K562 (cell line): ENCODE results near the gene CRABP2. TPM values are rescaled to one million over a fixed set of nuclear protein-coding genes. Genes with fewer than 3 reads are reported as not detected.

Experiments
- BRD9 ChIP-seq: fragments of 450-650 bp; IDR thresholded peaks from 2 replicates; pipeline ENCODE4 v1.6.1; 2018; ENCODE audit warnings: low read depth; ENCODE audit not compliant: partially characterized antibody
- BRF2 ChIP-seq: IDR thresholded peaks from 3 replicates; pipeline ENCODE4 v1.6.1; 2011; ENCODE audit warnings: borderline replicate concordance, mild to moderate bottlenecking; ENCODE audit not compliant: insufficient read length, insufficient read depth
- MBD2 ChIP-seq: sonication (generic); IDR thresholded peaks from 2 replicates; pipeline ENCODE4 v1.6.1; 2016; ENCODE audit warnings: low read depth, borderline replicate concordance
- MCM5 ChIP-seq: fragments of 450-650 bp; IDR thresholded peaks from 2 replicates; pipeline ENCODE4 v1.6.1; 2016; ENCODE audit warnings: low read depth
- NCOA2 ChIP-seq, 2 experiments: fragments of 450-650 bp; IDR thresholded peaks; 2 replicates each; pipeline ENCODE4 v1.6.1; 2018; ENCODE audit warnings: mild to moderate bottlenecking in 2 of 2, moderate library complexity in 1 of 2; ENCODE audit not compliant: partially characterized antibody in 2 of 2
- RBM34 ChIP-seq: fragments of 200-400 bp; formaldehyde crosslinking; IDR thresholded peaks from 2 replicates; pipeline ENCODE4 v1.6.1; 2018; ENCODE audit warnings: low read length, borderline replicate concordance; ENCODE audit not compliant: insufficient read depth
- SMAD4 ChIP-seq: fragments of 250-450 bp; sonication (Bioruptor Pico); conservative IDR thresholded peaks from 2 replicates; pipeline ENCODE4 v1.8.0; 2021; ENCODE audit warnings: inconsistent platforms, mild to moderate bottlenecking, moderate library complexity
- ZBTB34 ChIP-seq: fragments of 250-450 bp; sonication (Bioruptor Pico); IDR thresholded peaks from 2 replicates; pipeline ENCODE4 v1.8.0; 2021; ENCODE audit warnings: mild to moderate bottlenecking, moderate library complexity
- ZC3H11A ChIP-seq: IDR thresholded peaks from 2 replicates; pipeline ENCODE4 v1.6.1; 2012; ENCODE audit warnings: low read depth, low read length, improper control_type of control experiment
- ZNF232 ChIP-seq: sonication (generic); formaldehyde crosslinking; IDR thresholded peaks from 2 replicates; pipeline ENCODE4 v1.8.0; 2022; ENCODE audit warnings: mild to moderate bottlenecking, missing genetic modification reagents
- ZNF3 ChIP-seq: fragments of 250-450 bp; sonication (Bioruptor Pico); IDR thresholded peaks from 2 replicates; pipeline ENCODE4 v1.5.0; 2021; ENCODE audit warnings: mild to moderate bottlenecking, moderate library complexity
- ZNF407 ChIP-seq: fragments of 450-650 bp; IDR thresholded peaks from 2 replicates; pipeline ENCODE4 v1.6.1; 2016; ENCODE audit warnings: low read depth
- ZNF584 ChIP-seq: fragments of 200-800 bp; sonication (Bioruptor generic); IDR thresholded peaks from 2 replicates; pipeline ENCODE4 v1.6.1; 2016; ENCODE audit warnings: low read depth, mild to moderate bottlenecking, missing genetic modification characterization, missing compliant biosample characterization
- ZNF644 ChIP-seq: fragments of 200-800 bp; sonication (Bioruptor generic); IDR thresholded peaks from 2 replicates; pipeline ENCODE4 v1.6.1; 2016; ENCODE audit warnings: low read depth, missing genetic modification characterization, missing compliant biosample characterization
- polyA plus RNA-seq, 8 experiments: library from polyadenylated mRNA; depleted of rRNA in 4 of 8; stranded (reverse) in 5 of 8; unstranded in 3 of 8; fragments of >200 nt; fragmentation: Nextera tagmentation in 2 of 8; fragmentation: Illumina TruSeq in 1 of 8; extraction: Ambion mirVana in 2 of 8; extraction: Trizol in 1 of 8; gene quantifications; 2 replicates each; pipeline versions ENCODE4 v1.2.1 to v1.2.3, GENCODE V29; 2011 to 2014; ENCODE audit warnings: inconsistent platforms in 1 of 8, missing spikeins in 1 of 8
- total RNA-seq, 7 experiments: library from RNA; depleted of rRNA in 6 of 7; stranded (reverse); fragments of >200 nt in 6 of 7; fragmentation: Illumina TruSeq in 2 of 7; extraction: Trizol in 2 of 7; gene quantifications; 2 replicates each; pipeline versions ENCODE4 v1.2.1 to v1.2.3, GENCODE V29; 2011 to 2021; ENCODE audit warnings: low replicate concordance in 1 of 7
- TF ChIP-seq, protein P1 (sequence below): fragments of 450-650 bp; formaldehyde crosslinking; conservative IDR thresholded peaks from 2 replicates; pipeline ENCODE4 v1.4.0; 2022; ENCODE audit warnings: mild to moderate bottlenecking, missing genetic modification characterization

Gene CRABP2
- total and polyA plus RNA-seq, 9 of the 15 experiments (the other 6 are each of a cell fraction or from before 2014, with no cell fraction given) = 0.30 to 2.5 (median 0.82) TPM

DNA sequence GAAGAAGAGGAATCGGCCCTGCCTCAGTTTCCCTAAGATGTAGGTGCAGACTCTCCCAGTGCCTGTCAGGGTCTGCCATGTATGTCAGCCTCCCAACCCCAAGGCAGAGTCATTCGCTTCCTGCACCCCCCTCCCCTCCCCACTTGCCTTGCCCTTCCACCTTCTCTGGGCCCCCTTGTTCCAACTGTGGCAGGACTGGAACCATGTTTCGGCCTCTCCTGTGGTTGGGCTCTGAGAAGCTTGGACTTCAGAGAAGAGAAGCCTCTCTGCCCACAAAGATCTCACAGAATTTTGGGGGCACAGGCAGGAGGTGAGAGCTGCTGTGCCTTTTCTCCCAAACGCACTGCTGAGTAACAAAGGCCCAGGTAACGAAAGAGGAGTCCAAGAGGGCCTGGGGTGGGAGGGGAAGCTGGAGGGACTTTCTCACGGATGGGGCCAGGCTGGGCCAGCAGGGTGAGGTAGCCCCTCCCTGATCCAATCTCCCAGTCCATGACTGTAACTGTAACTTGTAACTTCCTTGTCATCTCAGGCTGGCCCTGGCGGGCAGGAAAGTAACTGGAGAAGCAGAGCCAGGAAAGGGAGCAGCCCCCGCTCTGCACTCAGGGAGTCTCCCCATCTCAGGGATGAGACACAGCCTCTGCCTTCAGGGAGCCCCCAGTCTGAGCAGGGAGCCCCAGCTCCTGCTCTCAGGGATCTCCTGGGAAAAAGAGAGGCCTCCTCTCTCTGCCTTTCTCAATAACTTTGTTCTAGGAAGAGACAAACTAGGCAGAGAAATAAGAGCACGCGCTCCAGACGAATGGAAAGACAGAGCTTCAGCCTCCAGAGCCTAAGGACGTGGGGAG, 11.3 kb downstream of the CRABP2 start (continued):
- TF ChIP-seq BRF2 = no peak
- no peak for TF ChIP-seq RBM34
- no peak for TF ChIP-seq ZNF3 (CRISPR knock-in tag)
- peak; percentile 75 for TF ChIP-seq SMAD4 (CRISPR knock-in tag)
- no peak for TF ChIP-seq NCOA2 (IDR thresholded peaks at IDR 0.05; ENCODE audit: partially characterized antibody in 2 of 2)
- no peak for TF ChIP-seq MBD2
- peak; percentile 75 for TF ChIP-seq ZNF644 (tag)
- peak; percentile 27; the same call in 1 of the 2 replicates for TF ChIP-seq ZNF232
- TF ChIP-seq BRD9 = no peak
- TF ChIP-seq, protein P1, sequence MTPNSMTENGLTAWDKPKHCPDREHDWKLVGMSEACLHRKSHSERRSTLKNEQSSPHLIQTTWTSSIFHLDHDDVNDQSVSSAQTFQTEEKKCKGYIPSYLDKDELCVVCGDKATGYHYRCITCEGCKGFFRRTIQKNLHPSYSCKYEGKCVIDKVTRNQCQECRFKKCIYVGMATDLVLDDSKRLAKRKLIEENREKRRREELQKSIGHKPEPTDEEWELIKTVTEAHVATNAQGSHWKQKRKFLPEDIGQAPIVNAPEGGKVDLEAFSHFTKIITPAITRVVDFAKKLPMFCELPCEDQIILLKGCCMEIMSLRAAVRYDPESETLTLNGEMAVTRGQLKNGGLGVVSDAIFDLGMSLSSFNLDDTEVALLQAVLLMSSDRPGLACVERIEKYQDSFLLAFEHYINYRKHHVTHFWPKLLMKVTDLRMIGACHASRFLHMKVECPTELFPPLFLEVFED (CRISPR knock-in tag) = peak; percentile 65; the same call in 1 of the 2 replicates
- TF ChIP-seq ZC3H11A = no peak
- 0 out of 2 replicates have a peak, but pooled peaks have one; percentile 21 for TF ChIP-seq ZBTB34 (CRISPR knock-in tag)
- TF ChIP-seq ZNF584 (CRISPR knock-in tag) = 0 out of 2 replicates have a peak, but pooled peaks have one; percentile 48
- no peak for TF ChIP-seq MCM5
- no peak for TF ChIP-seq ZNF407
